CD4-positive, alpha-beta T cell treated with Interleukin-12 subunit alpha and Interleukin-12 subunit beta, for 1 hour (primary cell): Measurements from ENCODE around the gene ZNF185.

Experiments used
- DNase-seq: peaks from one replicate; pipeline ENCODE4 v3.0.0-alpha.2; 2020

Gene ZNF185

DNA sequence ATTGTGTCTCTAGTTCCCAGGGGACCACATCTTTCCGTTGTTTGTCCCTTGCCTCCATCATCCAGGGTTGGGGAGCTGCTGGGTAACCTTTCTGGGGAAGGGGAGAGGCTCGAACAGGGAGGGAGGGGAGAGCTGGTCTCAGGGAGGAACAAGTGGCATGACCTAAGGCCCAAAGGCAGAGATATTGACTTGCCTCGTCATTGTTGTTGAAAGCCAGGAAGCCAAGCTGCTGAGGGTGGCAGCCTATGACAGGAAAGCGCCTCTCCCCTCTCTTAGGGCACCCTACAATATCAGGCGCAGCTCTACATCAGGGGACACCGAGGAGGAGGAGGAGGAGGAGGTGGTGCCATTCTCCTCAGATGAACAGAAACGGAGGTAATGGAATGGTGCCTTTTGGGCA is 20.8 kb downstream of the ZNF185 start:
- no peak for DNase-seq

DNA sequence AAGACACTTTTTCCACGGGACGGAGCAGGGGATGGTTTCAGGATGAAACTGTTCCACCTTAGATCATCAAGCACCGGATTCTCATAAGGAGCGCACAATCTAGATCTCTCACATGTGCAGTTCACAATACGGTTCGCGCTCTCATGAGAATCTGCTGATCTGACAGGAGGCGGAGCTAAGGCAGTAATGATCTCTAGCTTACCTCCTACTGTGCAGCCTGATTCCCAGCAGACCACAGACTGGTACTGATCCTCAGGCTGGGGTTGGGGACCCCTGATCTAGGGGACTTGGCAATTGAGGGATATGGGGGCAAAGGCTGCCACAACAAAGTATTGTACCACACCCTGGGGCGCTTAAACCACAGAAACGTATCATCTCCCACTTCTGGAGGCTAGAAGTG is 25.7 kb downstream of the ZNF185 start:
- DNase-seq, result no peak

DNA sequence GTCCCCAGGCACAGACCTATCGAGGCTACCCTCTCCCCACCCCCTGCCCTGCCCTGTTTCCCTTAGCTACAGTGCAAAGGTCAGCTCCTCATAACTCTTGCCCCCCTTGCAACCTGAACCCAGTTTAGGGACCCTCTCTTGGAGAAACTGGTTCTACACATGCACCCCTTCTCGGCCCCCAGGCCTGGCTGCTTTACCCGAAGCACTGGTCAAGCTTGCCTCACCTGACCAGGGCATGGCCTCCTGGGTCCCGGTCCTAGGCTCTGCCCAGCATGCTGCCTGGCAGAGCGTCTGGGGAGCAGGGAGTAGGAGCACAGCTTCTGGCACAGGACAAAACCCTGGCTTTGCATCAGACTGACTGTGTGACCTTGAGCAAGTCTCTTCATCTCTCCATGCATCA is 28.0 kb downstream of the ZNF185 start:
- DNase-seq, result no peak

DNA sequence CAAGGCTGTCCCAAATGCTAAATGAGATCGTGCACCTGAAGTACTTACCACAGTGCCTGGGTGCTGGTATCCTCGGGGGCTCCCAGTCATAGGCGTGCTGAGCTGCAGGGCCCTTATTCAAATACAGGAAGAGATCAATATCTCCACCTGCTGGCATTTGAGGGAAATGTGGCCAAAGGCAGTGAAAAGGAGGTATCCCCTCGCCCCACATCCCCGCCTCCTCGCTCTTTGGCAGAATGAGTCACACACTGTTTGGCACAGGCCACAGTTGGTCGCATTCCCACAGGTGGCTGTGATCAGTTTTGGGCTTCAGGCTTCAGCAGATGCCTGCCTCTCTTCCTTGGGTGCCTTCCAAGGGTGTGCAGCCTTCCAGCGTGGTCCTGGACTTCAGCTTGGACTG is 28.4 kb downstream of the ZNF185 start:
- DNase-seq, result peak; percentile 33

DNA sequence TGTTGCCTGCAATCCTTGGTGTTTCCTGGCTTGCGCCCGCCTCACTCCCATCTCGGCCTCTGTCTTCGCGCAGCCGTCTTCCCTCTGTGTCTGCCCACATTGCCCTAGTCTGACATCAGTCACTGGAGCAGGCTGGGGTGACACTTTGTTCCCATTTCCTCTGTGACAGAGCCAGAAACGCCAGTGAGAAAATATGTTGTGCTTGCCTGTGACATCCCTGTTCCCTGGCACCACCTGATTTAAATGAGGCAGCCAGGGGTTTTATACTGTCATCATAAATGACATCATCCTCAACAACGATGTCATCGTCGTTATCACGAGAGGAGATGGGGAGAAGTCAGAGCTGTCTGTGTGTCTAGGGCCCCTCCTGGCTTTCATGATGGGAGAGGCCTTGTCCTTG is 29.1 kb downstream of the ZNF185 start:
- no peak for DNase-seq

GRCh38 chrX:152927858-152928760 is 30.2 kb downstream of the ZNF185 start:
- DNase-seq, result no peak

DNA sequence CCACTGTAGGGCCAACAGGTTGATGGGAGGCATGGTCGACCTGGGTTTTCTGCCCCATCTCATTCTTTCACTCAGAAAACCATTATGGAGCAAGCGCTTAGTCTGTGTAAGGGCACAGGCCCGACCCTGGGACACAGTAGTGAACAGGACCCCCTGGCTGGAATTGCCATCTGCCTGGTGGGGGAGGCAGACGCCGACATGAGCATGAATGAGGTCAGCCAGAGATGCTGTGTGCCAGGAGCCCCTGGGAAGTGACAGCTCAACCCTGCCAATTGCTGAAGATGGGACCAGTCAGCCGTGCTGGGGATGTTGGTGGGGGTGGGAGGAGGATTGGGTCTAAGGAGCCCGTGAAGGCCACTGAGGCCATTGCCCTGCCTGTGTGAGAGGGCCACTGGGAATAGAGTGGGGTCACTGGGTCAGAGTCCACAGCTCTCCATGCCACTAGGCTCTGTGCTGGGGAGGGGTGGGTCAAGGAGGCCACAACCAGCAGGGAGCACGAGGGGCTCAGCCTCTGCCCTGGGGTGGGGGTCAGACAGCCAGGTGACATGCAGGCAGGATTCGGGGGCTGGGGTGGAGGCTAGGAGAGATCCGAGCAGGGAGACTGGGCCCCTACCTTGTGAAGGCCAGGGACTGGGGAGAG is 31.0 kb downstream of the ZNF185 start:
- no peak for DNase-seq

- DNase-seq, result no peak
These were observed 32.0 kb downstream of the ZNF185 start for GRCh38 chrX:152929898-152930297.

DNA sequence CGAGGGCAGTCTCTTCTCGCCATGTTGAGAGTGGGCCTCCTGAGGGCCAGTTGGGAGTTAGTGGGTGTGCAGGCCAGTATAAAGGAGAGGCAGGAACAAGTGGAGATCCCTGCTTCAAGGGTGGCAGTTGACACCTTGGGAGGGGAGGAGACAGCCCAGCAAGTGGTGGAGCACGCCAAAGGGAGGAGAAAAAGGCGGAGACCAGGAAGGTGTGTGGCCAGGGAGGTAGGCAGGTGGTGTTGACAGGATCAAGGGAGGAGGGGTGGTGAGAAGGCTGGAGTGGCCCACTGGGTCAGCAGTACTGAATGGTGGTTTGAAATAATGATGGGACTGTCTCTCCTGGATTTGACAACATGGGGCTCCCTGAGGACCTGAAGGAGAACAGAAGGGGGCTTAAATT is 32.6 kb downstream of the ZNF185 start:
- no peak for DNase-seq

GRCh38 chrX:152932144-152932543 is 34.3 kb downstream of the ZNF185 start:
- no peak for DNase-seq

GRCh38 chrX:152932598-152933175 is 34.8 kb downstream of the ZNF185 start:
- DNase-seq, result no peak

GRCh38 chrX:152936306-152936705 is 38.4 kb downstream of the ZNF185 start:
- DNase-seq, result no peak

DNA sequence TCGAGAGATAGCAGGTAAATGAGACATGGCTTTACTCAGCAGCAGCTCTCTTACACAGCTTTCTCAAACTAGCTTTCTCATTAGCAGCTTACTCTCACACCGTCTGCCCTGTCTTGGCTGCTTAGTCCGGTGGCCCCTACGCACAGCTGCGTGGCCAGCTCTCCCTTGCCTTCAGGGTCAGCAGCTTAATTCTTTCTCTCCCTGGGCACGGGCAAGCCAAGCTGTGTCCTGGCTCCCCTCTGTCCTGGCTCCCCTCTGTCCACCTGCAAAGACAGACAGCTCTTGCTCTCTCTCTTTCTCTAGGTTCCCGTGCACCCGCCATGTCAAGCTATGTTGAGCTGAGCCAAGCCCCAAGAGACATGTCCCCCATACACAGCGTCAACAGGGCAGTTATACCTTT is 39.4 kb downstream of the ZNF185 start:
- DNase-seq, result no peak

DNA sequence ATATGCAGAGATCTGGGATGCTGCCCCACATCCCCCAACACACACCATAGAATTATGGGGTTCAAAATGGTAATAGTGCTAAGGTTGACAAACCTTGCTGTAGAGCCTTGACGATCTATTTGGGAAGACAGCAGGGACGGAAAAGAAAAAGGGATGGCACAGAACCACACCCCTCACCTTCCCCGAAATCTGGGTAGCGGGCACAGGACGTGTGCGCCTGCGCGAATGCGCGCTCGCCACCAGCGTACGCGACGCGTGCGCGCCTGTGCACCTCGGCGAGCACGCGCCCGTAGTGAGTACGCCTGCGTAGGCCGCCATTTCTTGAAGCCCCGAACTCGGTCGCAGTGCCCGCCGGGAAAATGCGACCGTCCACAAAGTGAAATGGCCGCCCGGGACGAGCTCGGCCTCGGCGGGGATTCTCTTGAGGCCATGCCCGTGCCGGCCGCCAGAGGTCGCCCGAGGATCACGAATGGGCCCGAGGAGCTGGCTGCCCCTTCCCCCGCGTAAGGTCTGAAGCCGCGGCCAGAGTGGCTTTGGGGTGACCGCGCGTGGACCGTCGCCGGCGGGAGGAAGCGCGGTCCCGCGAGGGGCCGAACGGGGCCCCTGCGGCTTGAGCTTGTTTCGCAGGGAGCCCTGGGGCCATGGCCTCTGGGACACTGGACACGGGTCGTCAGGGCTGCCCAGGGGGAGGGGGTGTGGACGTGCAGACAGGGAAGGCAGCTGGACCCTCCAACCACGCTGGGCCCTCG is 43.6 kb downstream of the ZNF185 start:
- peak; percentile 93 for DNase-seq

GRCh38 chrX:152942077-152942442 is 44.2 kb downstream of the ZNF185 start:
- no peak for DNase-seq

- DNase-seq, result no peak
These were observed 46.0 kb downstream of the ZNF185 start for GRCh38 chrX:152943826-152944225.

GRCh38 chrX:152945021-152945979 is 47.4 kb downstream of the ZNF185 start:
- DNase-seq, result no peak

- no peak for DNase-seq
These were observed 48.8 kb downstream of the ZNF185 start for GRCh38 chrX:152946681-152947080.
